A673 (cell line): ENCODE measurements around the gene ARHGAP26. TPM values are rescaled to one million over a fixed set of nuclear protein-coding genes. Genes with fewer than 3 reads are reported as not detected.

Experiments
- BruUV-seq: library from RNA; stranded (reverse); fragments of 400-500 nt; replicated peaks from 2 replicates; lab custom pipeline; 2021; lab: Mats Ljungman, UMichigan
- CTCF ChIA-PET: fragments of 300-600 bp; sonication (Branson Sonifier 250); formaldehyde crosslinking; loops from one replicate; lab custom pipeline; 2022; ENCODE audit warnings: antibody characterized with exemption; lab: Charles Lee
- POLR2A ChIA-PET: fragments of 300-600 bp; sonication (Branson Sonifier 250); formaldehyde crosslinking; loops from one replicate; lab custom pipeline; 2022; ENCODE audit warnings: antibody characterized with exemption; ENCODE audit not compliant: low non-redundant PET; lab: Charles Lee
- DNase-seq: peaks from one replicate; pipeline ENCODE4 v3.0.0-alpha.2; 2015; ENCODE audit warnings: low spot score
- H3K27ac ChIP-seq: fragments of 200-600 bp; sonication (generic); 2 replicates; pipeline ENCODE4 v1.5.1; 2016; ENCODE audit warnings: mixed run types, low read depth, mild to moderate bottlenecking, mixed read lengths, antibody characterized with exemption, low read length; ENCODE audit not compliant: poor library complexity, severe bottlenecking
- H3K27me3 ChIP-seq: fragments of 200-600 bp; sonication (generic); replicated peaks from 2 replicates; pipeline ENCODE4 v1.6.1; 2017; ENCODE audit warnings: mixed run types, low read depth, mild to moderate bottlenecking, mixed read lengths, antibody characterized with exemption, low read length; ENCODE audit not compliant: insufficient read depth, poor library complexity
- H3K36me3 ChIP-seq: fragments of 200-600 bp; sonication (generic); 2 replicates; pipeline ENCODE4 v1.6.1; 2016; ENCODE audit warnings: mixed run types, mild to moderate bottlenecking, mixed read lengths, antibody characterized with exemption, low read length; ENCODE audit not compliant: insufficient read depth, poor library complexity, severe bottlenecking
- H3K4me1 ChIP-seq: fragments of 200-600 bp; sonication (generic); 2 replicates; pipeline ENCODE4 v1.6.1; 2017; ENCODE audit warnings: mixed run types, mild to moderate bottlenecking, mixed read lengths, antibody characterized with exemption, low read length; ENCODE audit not compliant: insufficient read depth, poor library complexity, severe bottlenecking
- H3K4me3 ChIP-seq: fragments of 200-600 bp; sonication (generic); 2 replicates; pipeline ENCODE4 v1.5.1; 2016; ENCODE audit warnings: low read depth, mixed run types, mild to moderate bottlenecking, mixed read lengths, low read length; ENCODE audit not compliant: poor library complexity, severe bottlenecking
- H3K9me3 ChIP-seq: fragments of 200-600 bp; sonication (generic); 2 replicates; pipeline ENCODE4 v1.6.1; 2016; ENCODE audit warnings: mixed run types, low read depth, mild to moderate bottlenecking, mixed read lengths, antibody characterized with exemption, low read length; ENCODE audit not compliant: poor library complexity, severe bottlenecking
- CTCF ChIP-seq: fragments of 300-800, 200-600 bp; sonication (generic); conservative IDR thresholded peaks from 2 replicates; pipeline ENCODE4 v1.5.1; 2017; ENCODE audit warnings: low read depth, mild to moderate bottlenecking, antibody characterized with exemption, low read length, moderate library complexity, mixed read lengths
- EZH2 ChIP-seq: fragments of 200-600 bp; sonication (generic); IDR thresholded peaks from 2 replicates; pipeline ENCODE4 v1.6.1; 2017; ENCODE audit warnings: borderline replicate concordance, low read depth, mild to moderate bottlenecking, mixed read lengths, antibody characterized with exemption, low read length; ENCODE audit not compliant: poor library complexity, severe bottlenecking
- intact Hi-C: fragments of 100-400 bp; cut with micrococcal nuclease; formaldehyde crosslinking; loops from one replicate; pipeline ENCODE4 v1.10.0; 2022; ENCODE audit not compliant: unreplicated experiment
- total RNA-seq: library from RNA; stranded (reverse); gene quantifications from 2 replicates; pipeline ENCODE4 v1.2.3, GENCODE V29; 2021

Gene ARHGAP26
- total RNA-seq, 1 experiment from 2014 or later: 25.5 TPM

- no peak for DNase-seq
- no TSS peak for BruUV-seq
- CTCF ChIA-PET: no interaction called here
Observed at GRCh38 chr5:142910128-142910527, 140.0 kb downstream of the ARHGAP26 start.

DNA sequence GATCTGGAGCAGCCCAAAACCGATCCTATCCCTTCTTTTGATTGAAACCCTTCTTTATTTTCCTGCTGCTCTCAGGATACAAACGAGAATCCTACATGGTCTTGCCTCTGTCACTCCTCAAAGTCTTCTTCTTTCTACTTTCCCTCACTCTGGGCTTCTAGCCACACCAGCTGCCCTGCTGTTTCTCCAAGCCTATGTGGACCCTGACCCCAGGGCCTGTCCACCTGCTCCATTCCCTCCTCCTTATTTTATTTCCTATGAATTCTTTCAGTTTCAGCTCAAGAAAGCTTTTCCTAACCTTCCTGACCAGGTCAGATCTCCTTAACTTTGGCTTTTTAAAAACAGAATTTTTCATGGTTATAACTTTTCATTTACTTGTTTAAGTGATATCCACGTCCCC is 141.0 kb downstream of the ARHGAP26 start:
- no peak overlapping the region for H3K27ac ChIP-seq
- no TSS peak for BruUV-seq
- no peaks in the 10 kb centered on the region for H3K9me3 ChIP-seq
- POLR2A ChIA-PET: no interaction called here
- DNase-seq: no peak
- CTCF ChIA-PET: no interaction called here
- intact Hi-C loops: no loop called here
- peaks cover 3% of the 10 kb centered on the region for H3K36me3 ChIP-seq
- TF ChIP-seq CTCF (no peak), EZH2 (no peak)
- H3K27me3 ChIP-seq: no peaks in the 10 kb centered on the region
- H3K4me1 ChIP-seq: peaks cover 21% of the 10 kb centered on the region
- no peak overlapping the region for H3K4me3 ChIP-seq

More at GRCh38 chr5:142910128-142910527, 140.0 kb downstream of the ARHGAP26 start:
- H3K36me3 ChIP-seq: peaks cover 3% of the 10 kb centered on the region
- TF ChIP-seq CTCF (no peak), EZH2 (no peak)
- no peaks in the 10 kb centered on the region for H3K27me3 ChIP-seq
- peaks cover 21% of the 10 kb centered on the region for H3K4me1 ChIP-seq
- intact Hi-C loops: no loop called here
- no peak overlapping the region for H3K27ac ChIP-seq
- H3K9me3 ChIP-seq: no peaks in the 10 kb centered on the region
- POLR2A ChIA-PET: interaction anchor here (0.5 kb wide), 1 partner anchor 1505 kb away, joined by 3 read pairs; no protein-coding TSS in a partner anchor
- no peak overlapping the region for H3K4me3 ChIP-seq

- H3K36me3 ChIP-seq: peaks cover 3% of the 10 kb centered on the region
- H3K4me1 ChIP-seq: peaks cover 15% of the 10 kb centered on the region
- no peak for TF ChIP-seq EZH2
- no peak for TF ChIP-seq CTCF
- intact Hi-C loops: no loop called here
- no TSS peak for BruUV-seq
- no peak overlapping the region for H3K4me3 ChIP-seq
- H3K27me3 ChIP-seq: no peaks in the 10 kb centered on the region
- H3K27ac ChIP-seq: no peak overlapping the region
- H3K9me3 ChIP-seq: no peaks in the 10 kb centered on the region
- DNase-seq: no peak
- ChIA-PET POLR2A (no interaction called here), CTCF (no interaction called here)
Observed at GRCh38 chr5:142911775-142912174, 141.6 kb downstream of the ARHGAP26 start.
